Amniotic stem cell (primary cell): Measurements from ENCODE around the gene DYNLL1.
"Not testable (repeated sequence)": the region's sequence is repeated elsewhere in the genome, so short reads cannot be mapped to it uniquely, and the experiment has no call there.

Experiments used
- DNase-seq: peaks from one replicate; lab custom pipeline; 2025; lab: John Stamatoyannopoulos, UW

The DYNLL1 gene

GRCh38 chr12:120515496-120515895, 19.6 kb downstream of the DYNLL1 start:
- DNase-seq: no peak

DNA sequence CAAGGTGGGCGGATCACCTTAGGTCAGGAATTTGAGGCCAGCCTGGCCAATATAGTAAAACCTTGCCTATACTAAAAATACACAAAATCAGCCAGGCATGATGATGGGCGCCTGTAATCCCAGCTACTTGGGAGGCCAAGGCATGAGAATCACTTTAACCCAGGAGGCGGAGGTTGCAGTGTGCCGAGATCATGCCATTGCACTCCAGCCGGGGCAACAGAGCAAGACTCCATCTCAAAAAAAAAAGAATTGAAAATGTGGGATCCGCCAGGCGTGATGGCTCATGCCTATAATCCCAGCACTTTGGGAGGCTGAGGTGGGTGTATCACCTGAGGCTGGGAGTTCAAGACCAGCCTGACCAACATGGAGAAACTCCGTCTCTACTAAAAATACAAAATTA, 23.4 kb downstream of the DYNLL1 start:
- DNase-seq: not testable (repeated sequence)

DNA sequence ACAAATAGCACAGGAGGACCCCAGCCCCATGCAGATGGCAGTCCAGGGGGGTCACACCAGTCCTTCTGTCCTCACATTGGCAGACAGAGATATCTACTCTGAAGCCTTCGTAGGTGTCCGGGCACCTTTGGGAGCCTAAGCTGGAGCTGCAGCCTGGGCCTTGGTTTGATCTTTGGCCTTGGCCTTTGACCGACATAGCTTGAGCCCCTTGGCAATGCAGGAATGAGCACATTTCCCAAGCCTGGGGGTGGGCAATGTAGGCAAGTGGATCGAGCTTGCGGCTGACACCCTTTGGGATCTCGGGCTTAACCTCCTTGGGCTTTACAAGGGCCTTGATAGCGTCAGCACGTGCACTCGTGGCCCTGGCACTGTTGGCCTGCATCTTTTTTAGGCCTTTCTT, 26.7 kb downstream of the DYNLL1 start:
- no peak for DNase-seq

- peak; percentile 76 for DNase-seq
These were observed 33.1 kb downstream of the DYNLL1 start, which contains the start of gene COQ5 for GRCh38 chr12:120528861-120529525. COQ5 (minus strand) TSS chr12:120529158; CDS start chr12:120529141, 17 bp downstream.

DNA sequence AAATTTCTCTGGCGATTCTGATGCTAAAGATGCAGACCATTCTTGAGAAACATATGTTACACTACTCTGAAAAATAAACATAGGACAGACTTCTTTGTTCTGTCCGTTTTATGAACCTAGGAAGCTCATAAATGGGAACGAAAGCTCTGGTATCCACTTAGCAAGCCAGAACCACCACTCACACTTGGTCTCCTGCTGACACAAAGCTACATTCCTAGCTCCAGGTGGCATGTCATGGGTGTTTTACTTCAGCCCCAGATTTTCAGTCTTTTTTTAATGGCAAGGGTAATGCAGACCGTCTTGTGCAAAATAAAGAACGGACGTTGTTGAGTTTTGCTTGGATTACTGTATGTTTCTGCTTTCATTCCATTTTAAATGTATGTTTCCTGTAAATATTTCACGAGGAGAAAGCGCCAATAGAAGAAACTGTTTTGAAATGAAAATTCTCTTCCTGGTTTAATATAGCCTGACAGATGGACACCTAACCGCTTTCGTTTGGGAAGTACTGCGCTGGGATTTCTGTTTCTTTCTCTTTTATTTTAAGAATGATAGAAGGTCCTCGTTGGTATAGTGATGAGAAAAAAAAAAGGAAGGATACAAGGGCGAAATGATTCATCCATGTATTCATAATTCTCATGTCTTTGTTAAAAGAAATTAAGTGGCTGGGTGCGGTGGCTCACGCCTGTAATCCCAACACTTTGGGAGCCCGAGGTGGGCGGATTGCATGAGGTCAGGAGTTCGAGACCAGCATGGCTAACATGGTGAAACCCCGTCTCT, 33.9 kb downstream of the DYNLL1 start:
- no peak for DNase-seq

GRCh38 chr12:120530418-120530761, 34.5 kb downstream of the DYNLL1 start:
- DNase-seq: not testable (repeated sequence)

DNA sequence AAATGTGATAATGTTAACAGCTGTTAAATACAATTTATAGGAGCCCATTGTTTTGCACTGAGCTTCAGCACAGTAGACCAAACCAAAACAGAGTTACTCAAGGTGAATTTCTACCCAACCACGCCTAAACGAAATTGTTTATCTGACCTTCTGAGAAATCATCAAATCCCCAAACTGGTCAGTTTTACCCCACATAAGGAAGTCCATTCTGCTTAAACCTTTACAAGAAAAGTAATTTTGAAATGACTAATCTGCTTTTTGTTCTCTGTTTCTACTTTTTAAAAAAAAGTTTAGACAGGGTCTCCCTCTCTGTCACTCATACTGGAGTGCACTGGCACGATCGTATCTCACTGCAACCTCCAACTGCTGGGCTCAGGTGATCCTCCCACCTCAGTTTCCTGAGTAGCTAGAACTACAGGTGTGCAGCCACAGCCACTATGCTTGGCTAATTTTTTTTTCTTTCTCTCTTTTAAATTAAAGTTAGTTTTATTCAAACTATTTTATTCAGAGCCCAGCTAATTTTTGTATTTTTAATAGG, 36.9 kb downstream of the DYNLL1 start:
- no peak for DNase-seq

- DNase-seq: peak; percentile 67
These were observed 38.3 kb downstream of the DYNLL1 start, which contains the start of gene RNF10 for GRCh38 chr12:120534203-120534702. RNF10 (plus strand) TSS chr12:120534356; CDS start chr12:120534812, 456 bp downstream.

DNA sequence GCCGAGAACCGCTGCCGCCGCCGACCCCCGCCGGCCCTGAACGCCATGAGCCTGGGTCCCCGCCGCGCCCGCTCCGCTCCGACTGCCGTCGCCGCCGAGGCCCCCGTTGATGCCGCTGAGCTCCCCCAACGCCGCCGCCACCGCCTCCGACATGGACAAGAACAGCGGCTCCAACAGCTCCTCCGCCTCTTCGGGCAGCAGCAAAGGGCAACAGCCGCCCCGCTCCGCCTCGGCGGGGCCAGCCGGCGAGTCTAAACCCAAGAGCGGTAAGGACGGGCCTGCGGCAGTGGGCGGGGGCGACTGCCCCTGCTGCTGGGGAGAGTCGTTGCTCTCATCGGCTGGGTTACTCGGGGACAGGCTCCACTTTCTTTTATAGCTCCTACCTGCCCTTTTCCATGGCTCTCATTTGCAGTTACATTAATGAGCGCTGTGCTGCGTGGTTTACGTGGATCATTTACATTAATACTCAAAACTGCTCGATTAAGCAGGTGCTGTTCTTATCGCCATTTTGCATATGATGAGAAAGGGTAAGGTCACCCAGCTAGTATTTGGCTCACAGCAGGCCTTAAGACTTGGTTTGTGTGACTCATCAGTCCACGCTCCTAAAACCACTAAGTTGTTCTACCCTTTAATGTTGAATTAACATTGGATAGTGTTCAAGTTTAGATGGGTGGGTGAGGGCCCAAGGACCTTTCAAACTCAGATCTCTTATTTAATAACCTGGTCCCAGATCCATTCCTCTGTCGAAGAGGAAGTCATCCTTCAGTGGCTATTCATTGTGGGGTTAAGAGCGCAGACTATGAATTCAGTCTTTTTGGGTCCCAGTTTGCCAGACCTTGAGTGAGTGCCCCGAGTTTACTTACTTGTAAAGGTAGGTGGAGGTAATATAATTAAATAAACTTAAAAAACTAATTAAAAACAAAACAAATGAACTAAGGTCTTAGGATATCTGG, 39.1 kb downstream of the DYNLL1 start:
- DNase-seq: peak; percentile 44

- DNase-seq: no peak
These were observed 40.3 kb downstream of the DYNLL1 start for GRCh38 chr12:120536064-120536791.

DNA sequence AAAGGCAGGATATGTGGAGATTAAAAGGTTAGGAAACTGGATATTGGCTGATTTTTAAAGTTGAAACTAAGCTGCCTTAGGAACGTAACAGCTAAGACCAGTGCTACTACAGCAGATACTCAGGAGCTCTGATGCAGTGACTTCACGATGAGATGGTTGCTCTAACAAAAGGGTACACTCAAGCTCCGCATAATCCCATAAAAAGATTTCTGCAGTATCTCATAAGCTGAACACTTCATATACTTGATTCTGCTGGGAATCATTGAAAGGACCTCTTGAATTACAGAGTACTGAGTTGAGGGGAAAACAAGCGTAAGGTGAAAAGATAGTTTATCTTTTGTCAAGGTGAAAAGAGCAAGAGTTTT, 41.9 kb downstream of the DYNLL1 start:
- DNase-seq: no peak

- no peak for DNase-seq
These were observed 42.6 kb downstream of the DYNLL1 start for GRCh38 chr12:120538281-120539156.

- DNase-seq: no peak
These were observed 43.4 kb downstream of the DYNLL1 start for GRCh38 chr12:120539303-120539702.

DNA sequence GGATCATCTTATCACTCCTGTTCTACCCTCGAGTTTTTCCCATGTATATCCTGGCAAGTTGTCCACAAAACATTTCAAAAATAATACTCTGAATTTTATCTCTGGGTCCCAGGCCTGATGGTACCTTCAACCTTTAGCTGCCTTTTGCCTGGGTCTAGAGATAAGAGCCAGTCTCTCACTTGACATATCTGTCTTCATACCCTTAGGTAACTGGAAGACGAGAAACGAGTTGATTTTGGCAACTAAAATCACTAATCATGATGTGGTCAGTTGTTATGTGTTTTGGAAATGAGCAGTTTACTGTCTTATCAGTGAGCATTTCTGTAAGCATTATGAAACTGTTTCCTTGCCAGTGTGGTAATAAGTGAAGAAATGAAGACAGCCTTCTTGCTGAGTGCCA, 44.5 kb downstream of the DYNLL1 start:
- DNase-seq: no peak

GRCh38 chr12:120542166-120542565, 46.3 kb downstream of the DYNLL1 start:
- no peak for DNase-seq

DNA sequence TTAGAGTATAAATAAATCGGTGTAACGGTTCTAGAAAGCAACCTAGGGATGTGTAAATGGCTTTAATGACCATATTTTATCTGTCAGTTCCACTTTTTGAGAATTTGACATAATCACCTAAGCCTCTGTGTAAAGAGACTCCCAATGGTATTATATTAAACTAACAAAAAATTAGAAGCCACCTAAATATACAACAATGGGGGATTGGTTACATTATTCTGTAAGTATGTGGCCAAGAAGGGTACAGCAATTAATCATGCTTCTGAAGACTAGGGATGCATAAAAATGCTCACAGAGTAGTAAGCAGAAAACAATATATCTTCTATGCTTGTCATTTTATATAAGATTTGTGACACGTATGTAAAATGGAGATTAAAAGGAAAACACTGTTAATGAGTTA, 48.8 kb downstream of the DYNLL1 start:
- no peak for DNase-seq

DNA sequence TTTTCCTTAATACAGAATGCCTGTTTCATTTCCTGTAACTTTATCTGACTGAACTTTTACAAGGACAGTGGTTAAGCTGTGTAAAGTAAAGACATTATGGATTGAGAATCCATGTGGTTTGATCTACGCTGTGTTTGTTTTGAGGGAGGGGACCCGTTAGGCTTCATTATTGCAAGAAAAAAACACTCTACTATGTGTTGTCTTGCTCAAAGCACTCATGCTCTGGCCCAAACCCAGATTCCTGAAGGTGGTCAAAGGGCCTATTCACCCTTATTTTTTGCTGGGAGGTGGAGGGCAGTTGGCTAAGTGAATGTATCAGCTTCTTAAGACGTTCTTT, 50.1 kb downstream of the DYNLL1 start:
- DNase-seq: no peak
